ENCODE data around the gene ARHGAP8. TPM values are rescaled to one million over a fixed set of nuclear protein-coding genes. Genes with fewer than 3 reads are reported as not detected.
"Not testable (repeated sequence)": the region's sequence is repeated elsewhere in the genome, so short reads cannot be mapped to it uniquely, and the experiment has no call there.

ARHGAP8 gene
- total RNA-seq, 1 donor from 2014 or later, result 0.16 TPM

DNA sequence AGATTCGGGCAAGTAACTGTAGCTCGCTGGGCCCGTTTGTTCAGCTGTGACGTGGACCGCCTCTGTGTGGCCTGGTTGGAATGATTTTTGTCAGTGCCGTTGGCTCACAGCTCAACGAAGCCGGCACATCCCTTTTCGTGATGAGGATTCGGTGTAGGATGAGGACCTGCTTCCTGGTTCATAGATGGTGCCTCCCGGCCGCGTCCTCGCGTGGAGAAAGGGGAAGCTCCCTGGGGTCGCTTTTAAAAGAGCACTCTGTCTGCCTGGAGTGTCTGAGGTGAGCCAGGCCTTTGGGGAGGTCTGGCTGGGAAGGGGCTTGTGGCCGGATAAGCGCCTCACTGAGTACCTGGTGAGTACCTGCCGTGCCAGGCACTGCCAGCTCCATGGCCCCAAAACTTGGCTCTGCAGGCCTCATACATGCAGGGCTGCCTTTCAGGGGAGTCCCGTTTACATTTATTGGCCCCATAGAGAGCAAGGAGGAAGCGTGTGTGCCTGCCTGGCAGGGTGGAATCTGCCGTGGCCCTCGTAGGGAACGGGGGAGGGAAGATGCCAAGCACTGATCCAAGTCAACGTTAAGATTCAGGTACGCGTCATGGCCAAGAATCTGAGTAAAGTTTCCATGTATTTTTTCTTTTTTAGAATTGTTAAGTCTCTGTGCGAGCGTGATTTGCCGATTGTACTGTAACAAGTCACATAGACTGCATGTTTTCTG is 88.4 kb downstream of the ARHGAP8 start:
- DNase-seq (ENCODE audit: missing footprints), result no peak
- no peak for ATAC-seq
- intact Hi-C loops (cut with DNase I), result no loop called here

DNA sequence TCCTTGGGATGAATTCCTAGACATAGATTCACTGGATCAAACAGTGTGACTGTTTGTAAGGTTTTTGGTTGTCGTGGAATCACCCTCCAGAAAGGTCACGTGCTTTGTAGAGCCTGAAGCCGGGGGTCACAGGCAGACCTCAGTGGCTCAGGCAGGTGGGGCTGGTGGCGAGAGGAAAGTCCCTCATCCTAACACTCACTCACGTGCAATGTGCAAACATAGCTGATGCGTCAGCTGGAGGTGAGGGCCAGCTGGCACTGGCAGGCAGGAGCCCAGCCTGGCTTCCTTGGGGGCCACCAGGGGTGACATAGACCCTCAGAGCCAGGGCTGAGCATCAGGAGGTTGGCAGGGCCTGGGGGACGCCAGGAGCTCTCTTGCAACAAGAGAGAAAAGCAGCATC is 90.0 kb downstream of the ARHGAP8 start:
- DNase-seq (ENCODE audit: missing footprints), result no peak
- ATAC-seq, result no peak
- intact Hi-C loops (cut with DNase I), result no loop called here

DNA sequence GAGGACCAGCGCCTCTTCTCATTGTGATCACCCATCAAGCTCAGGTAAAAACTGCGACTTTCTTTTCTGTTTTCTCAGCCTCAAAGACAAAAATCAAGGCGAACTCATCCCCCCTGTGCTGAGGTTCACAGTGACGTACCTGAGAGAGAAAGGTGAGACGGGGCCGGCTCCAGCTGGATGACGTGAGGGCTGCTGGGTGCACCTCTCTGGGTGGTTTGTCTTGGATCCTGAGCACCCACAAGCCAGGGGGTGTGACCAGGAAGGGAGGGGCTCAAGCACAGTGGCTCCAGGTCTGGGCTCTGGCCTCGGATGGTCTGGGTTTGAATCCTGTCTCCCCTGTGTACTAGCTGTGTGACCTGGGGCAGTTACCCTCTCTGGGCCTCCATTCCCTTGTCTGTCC is 92.8 kb downstream of the ARHGAP8 start:
- ATAC-seq, result no peak
- intact Hi-C loops (cut with DNase I), result no loop called here

DNA sequence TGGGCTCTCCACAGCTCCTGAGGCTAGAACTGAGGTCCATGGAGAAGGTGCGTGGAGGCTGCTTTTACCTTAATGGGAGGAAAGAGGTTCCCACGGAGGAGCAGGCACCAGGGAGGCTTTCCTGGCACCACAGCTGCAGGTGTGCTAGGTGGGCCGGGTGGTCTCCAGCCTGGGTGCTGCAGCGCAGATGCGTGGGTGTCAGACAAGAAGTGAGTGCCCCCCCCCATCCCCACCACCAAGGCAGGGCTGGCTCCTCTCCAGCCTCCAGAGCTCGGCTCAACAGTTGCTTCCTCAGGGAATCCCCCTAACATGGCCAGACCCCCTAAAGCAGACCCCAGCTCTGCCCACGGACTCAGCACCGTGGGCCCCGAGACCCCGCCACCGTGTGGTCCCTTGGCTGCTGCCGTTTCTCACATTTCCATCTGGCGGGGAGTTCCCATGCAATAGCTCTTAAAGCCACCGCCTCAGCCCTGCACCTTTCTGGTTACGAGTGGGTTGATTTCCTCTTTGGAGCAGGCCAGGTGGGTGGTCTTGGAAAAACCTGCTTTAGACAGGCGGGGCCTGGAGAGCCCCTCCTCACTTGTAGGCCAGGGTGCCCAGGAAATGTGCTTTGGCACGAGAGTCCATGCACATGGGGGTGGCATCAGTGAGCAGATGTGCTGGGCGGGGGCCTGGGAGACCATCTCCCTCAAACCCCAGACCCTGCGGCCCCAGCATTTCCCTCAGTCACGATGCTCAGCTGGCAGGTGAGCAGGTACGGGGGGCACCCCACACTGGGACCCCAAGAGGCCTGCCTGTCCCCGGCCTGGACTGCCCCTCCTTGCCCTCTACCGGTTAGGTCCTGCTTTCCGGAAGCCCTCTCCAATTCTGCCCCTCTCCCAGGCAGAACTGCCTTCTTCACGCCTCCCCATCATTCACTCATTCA is 93.7 kb downstream of the ARHGAP8 start:
- no peak for DNase-seq (ENCODE audit: missing footprints)
- intact Hi-C loops (cut with DNase I), result no loop called here
- ATAC-seq, result no peak

More for the DNA sequence above, 92.8 kb downstream of the ARHGAP8 start:
- no peak for DNase-seq (ENCODE audit: missing footprints)

DNA sequence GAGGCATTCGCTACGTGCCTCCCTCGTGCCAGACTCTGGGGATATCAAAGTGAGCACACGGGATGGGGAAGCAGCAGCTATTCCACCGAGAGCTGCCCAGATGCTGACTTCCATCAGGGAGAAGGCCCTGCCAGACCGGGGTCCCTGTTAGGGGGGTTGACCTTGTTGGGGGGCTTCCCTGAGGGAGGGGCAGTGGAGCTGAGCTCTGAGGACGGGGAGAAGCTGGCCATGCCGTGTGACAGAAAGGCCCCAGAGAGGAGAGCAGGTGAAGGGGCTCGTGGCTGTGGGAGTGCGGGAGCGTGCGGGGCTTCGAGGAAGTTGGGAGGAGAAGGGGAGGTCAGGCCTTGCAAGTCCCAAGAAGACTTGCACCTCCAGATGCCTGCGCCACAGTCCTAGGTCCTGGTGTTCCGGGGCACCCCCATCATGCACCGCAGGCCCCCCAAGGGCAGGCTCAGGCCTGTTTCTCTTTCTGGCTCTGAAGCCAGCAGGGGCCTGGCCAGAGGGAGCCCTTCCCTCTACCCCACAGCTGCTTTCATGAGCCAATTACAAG is 94.4 kb downstream of the ARHGAP8 start:
- DNase-seq (ENCODE audit: missing footprints) (no peak), ATAC-seq (no peak)
- intact Hi-C loops (cut with DNase I), result no loop called here

DNA sequence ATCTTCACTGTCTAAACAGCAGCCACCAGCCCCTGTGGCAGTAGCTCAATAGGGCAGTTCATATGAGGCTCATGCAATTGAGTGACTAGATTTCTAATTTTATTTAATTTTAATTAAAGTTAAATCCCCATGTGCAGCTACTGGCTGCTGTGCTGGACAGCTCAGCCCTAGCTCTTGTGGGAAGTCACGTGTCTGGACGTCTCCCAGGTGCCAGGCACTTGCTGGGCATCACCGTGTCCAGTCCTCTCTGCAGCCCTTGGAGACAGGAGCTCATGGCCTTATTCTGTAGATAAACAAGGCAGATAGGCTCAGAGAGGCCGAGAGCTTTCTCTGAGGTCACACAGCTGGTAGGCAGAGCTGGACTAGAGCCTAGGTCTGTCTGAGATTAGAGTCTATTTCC is 95.0 kb downstream of the ARHGAP8 start:
- ATAC-seq (no peak), DNase-seq (ENCODE audit: missing footprints) (no peak)
- intact Hi-C loops (cut with DNase I), result no loop called here

DNA sequence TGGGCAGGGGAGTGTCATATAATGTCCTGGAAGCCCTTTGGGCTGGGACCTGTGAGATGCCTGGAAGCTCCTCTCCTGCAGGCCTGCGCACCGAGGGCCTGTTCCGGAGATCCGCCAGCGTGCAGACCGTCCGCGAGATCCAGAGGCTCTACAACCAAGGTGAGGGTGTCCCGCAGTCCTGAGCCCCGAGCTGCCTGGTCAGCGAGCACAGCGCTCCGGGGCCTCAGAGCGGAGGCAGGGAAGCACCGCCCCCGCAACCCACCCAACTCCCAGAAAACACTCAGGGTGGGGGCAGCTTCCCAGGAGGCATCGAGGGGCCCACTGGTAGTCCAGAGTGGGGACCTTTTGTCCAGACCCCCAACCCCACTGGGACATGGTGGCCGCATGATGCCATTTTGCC is 95.5 kb downstream of the ARHGAP8 start:
- DNase-seq (ENCODE audit: missing footprints) (no peak), ATAC-seq (no peak)

DNA sequence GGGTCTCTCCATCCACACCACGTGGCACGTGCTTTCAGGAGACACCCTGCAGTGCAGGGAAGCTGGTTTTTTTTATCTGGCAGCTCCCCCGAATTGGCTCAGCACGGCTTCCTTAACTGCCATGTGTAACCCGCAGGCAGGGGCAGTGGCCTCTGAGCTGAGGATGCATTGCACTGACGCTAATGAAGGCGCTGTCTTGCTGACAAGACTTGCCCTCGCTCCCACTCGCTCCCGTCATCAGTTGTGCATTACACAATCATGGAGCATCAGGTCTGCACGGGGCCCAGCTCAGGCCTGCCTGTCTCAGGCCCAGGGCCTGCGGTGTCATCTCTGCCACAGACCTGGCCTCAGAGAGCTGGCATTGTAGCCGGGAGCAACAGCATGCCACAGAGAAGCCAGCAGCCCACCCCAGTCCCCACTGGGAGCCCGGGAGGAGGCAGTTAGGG is 95.9 kb downstream of the ARHGAP8 start:
- no peak for ATAC-seq
- no peak for DNase-seq (ENCODE audit: missing footprints)
- intact Hi-C loops (cut with DNase I), result no loop called here

More for the DNA sequence above, 95.5 kb downstream of the ARHGAP8 start:
- intact Hi-C loops (cut with DNase I), result no loop called here

DNA sequence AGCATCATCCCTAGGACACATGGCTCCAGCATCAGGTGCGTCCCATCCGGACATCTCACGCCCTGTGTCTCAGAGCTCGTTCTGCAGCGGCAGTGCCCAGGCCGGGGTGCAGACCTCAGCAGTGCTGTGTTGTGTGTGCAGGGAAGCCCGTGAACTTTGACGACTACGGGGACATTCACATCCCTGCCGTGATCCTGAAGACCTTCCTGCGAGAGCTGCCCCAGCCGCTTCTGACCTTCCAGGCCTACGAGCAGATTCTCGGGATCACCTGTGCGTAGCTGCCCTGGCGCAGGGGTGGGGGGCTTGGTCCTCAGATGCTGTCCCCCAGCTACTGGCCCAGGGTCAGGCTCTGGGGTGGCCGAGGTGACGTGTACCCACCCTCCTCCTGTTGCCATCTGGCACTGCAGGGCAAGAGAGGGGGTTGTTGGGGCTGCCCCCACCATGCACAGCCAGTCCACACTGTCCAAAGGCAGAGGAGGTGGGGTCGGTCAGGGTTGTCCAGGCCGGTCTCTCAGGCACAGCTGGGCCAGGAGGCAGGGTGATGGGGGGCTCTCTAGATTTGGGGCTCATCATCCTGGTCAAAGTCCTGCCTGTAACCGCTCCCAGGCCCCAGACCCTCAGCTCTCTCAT is 96.5 kb downstream of the ARHGAP8 start:
- DNase-seq (ENCODE audit: missing footprints) (no peak), ATAC-seq (no peak)
- intact Hi-C loops (cut with DNase I), result no loop called here

DNA sequence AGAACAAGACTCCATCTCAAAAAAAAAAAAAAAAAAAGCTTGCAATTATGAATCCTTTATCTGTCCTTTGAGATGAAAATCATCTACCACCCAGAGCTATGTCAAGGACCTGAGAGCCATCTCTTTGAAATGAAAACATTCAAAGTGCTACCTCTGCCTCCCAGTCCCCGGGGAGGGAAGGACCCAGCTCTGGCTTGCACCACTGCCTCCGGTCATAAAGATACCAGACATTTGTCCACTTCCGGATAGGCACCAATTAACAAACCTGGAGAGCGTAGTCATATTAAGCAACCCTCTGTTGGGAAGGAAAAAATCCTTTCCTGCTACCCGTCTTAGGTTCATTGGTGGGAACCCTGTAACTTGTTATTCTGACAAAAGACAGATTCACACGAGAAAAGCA is 98.6 kb downstream of the ARHGAP8 start:
- ATAC-seq (no peak), DNase-seq (ENCODE audit: missing footprints) (no peak)
- intact Hi-C loops (cut with DNase I), result no loop called here

DNA sequence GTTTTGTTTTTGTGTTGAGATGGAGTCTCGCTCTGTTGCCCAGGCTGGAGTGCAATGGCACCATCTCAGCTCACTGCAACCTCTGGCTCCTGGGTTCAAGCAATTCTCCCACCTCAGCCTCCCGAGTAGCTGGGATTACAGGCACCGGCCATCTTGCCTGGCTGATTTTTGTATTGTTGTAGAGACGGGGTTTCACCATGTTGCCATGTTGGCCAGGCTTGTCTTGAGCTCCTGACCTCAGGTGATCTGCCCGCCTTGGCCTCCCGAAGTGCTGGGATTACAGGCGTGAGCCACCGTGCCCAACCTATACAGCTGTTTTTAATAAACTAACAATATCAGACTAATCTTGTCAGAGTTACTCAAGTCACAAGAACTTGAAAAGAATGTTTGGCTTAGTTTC is 102.3 kb downstream of the ARHGAP8 start:
- DNase-seq (ENCODE audit: missing footprints); ATAC-seq; intact Hi-C loops (cut with DNase I): not testable (repeated sequence)

DNA sequence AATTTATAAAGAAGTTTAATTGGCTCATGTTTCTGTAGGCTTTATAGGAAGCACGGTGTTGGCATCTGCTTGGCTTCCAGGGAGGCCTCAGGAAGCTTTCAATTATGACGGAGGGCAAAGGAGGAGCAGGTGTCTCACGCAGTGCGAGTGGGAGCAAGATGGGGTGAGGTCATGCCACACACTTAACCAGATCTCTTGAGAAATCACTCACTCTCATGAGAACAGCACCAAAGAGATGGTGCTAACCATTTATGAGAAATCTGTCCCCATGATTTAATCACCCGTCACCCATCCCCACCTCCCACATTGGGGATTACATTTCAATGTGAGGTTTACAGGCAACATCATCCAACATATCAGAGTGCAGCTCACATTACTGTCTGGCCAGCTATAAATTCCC is 103.5 kb downstream of the ARHGAP8 start:
- intact Hi-C loops (cut with DNase I), result no loop called here

DNA sequence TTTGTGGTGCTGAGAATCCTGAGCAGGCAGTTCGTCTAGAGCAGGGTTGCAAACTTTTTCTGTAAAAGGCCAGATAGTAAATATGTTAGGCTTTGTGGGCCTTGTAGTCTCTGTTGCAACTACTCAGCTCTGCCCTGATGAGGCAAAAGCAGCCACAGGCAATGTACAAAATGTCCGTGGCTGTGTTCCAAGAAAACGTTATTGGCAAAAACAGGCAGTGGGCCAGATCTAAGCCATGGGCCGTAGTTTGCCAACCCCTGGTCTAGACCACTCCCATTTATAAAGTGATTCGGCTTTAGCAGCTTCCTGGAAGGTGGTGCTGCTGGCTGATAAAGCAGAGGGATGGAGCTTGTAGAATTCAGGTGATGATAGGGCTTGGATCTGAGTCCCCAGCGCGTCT is 106.4 kb downstream of the ARHGAP8 start:
- DNase-seq (ENCODE audit: missing footprints); ATAC-seq; intact Hi-C loops (cut with DNase I): not testable (repeated sequence)

More for the DNA sequence above, 103.5 kb downstream of the ARHGAP8 start:
- ATAC-seq, result no peak
- DNase-seq (ENCODE audit: missing footprints), result no peak

DNA sequence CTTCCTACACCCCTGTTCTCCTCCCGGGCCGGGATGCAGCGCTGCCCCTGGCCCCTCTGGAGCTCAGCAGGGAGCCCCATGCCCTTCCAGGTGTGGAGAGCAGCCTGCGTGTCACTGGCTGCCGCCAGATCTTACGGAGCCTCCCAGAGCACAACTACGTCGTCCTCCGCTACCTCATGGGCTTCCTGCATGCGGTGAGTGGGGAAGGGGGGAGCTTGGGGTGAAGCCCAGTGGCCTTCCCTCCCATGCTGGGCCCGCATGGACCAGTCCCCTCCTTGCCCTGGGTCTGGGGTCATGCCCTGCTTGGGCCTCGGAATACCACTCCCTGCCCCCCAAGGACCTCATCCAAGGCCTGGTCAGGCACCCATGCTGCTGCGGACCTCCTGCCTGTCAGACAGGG is 107.3 kb downstream of the ARHGAP8 start:
- intact Hi-C loops (cut with DNase I), result no loop called here
- no peak for ATAC-seq
- DNase-seq (ENCODE audit: missing footprints), result no peak

DNA sequence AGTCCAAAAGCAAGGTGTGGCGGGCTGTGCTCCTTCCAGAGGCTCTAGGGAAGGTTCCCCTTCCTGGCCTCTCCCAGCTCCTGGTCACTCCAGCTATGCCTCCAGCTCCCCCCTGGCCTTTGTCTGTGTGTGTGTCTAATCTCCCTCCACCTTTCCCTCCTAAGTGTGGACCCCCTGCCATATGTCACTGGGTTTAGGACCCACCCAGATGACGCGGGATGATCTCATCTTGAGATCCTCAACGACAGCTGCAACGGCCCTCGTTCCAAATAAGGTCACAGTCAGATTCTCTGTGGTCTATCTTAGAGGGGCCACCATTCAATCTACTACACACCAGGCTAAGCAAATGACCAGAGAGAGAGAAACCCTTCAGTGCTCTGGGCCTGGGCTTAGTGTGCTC is 107.9 kb downstream of the ARHGAP8 start:
- ATAC-seq (no peak), DNase-seq (ENCODE audit: missing footprints) (no peak)
- intact Hi-C loops (cut with DNase I), result no loop called here

DNA sequence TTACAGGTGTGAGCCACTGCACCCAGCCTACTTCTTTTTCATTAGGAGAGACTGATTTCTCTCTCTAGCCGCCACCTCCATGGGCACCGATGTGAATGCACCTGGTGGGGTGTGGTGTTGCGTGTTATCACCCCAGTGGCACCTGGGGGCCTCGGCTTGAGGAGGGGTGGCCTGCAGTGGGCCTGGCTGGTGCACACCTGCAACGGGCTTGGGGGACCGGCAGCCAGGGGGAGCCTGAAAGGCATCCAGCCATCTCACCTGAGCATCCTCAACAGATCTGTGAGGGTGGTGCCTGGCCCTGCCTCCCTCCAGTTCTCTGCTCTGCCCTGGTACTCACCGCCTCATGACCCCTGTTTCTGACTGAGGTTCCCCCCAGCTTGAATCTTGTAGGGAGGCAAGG is 108.9 kb downstream of the ARHGAP8 start:
- DNase-seq (ENCODE audit: missing footprints), result no peak

DNA sequence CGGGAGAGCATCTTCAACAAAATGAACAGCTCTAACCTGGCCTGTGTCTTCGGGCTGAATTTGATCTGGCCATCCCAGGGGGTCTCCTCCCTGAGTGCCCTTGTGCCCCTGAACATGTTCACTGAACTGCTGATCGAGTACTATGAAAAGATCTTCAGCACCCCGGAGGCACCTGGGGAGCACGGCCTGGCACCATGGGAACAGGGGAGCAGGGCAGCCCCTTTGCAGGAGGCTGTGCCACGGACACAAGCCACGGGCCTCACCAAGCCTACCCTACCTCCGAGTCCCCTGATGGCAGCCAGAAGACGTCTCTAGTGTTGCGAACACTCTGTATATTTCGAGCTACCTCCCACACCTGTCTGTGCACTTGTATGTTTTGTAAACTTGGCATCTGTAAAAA is 109.9 kb downstream of the ARHGAP8 start:
- DNase-seq (ENCODE audit: missing footprints), result no peak
- ATAC-seq, result no peak
- intact Hi-C loops (cut with DNase I), result no loop called here

More for the DNA sequence above, 108.9 kb downstream of the ARHGAP8 start:
- intact Hi-C loops (cut with DNase I), result no loop called here
- no peak for ATAC-seq

DNA sequence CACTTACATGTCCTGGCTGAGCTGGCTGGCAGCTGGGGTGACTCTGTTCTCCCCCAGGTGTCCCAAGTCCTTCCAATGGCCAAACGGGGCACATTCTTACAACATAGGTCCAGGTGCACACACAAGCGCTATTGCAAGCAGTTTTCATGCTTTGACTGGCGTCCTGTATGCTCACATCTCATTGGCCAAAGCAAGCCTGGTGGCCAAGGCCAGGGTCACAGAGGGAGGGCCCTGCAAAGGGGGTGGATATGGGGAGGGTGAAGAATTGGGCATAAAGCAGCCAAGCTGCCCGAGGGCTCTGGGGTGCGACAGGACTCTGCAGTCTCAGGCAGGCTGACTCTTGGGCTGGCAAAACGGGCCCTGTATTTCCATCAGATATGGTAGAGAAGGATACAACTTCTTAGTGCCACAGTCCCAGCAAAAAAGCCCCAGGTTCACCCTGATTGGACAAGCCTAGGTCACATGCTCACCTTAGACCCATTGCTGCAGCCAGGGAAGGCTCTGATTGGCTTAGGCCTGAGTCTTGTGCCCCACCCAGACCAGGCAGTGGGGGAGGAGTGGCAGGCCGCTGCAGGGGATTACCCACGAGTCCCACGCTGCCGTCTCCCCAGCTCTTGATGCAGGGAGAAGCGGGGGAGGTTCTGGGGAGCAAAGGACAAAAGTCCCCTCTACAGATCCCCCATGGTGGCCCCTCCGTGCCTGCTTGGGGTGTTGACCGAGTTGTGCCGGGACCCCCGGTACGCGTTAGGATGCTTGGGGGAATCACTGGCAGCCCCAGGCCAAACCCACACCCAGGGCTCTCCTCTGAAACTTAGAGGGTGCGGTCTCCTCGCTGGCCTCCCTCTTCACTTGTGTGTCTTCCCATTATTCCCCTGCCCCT is 110.8 kb downstream of the ARHGAP8 start:
- ATAC-seq (no peak), DNase-seq (ENCODE audit: missing footprints) (no peak)
- intact Hi-C loops (cut with DNase I), result no loop called here

All from Right ventricle myocardium inferior (tissue), 1 donor.